Calu3 (cell line): ENCODE measurements around the gene SLC41A3. TPM values are rescaled to one million over a fixed set of nuclear protein-coding genes. Genes with fewer than 3 reads are reported as not detected.

ENCODE experiments used
- BruUV-seq: library from RNA; stranded (reverse); fragments of 400-500 nt; replicated peaks from 2 replicates; lab custom pipeline; 2021; lab: Mats Ljungman, UMichigan
- CTCF ChIA-PET: fragments of 300-600 bp; sonication (Branson Sonifier 250); formaldehyde crosslinking; loops from one replicate; lab custom pipeline; 2022; ENCODE audit warnings: antibody characterized with exemption; lab: Charles Lee
- DNase-seq: peaks from one replicate; pipeline ENCODE4 v3.0.0; 2022
- H3K27ac Mint-ChIP-seq: one replicate; pipeline ENCODE4 v1.8.0; 2022; ENCODE audit warnings: mixed read lengths; ENCODE audit not compliant: unreplicated experiment
- H3K27me3 Mint-ChIP-seq: one replicate; pipeline ENCODE4 v1.8.0; 2022; ENCODE audit warnings: mixed read lengths; ENCODE audit not compliant: unreplicated experiment
- H3K36me3 Mint-ChIP-seq: one replicate; pipeline ENCODE4 v1.8.0; 2022; ENCODE audit warnings: mild to moderate bottlenecking, moderate library complexity, mixed read lengths; ENCODE audit not compliant: insufficient read depth, unreplicated experiment
- H3K4me1 Mint-ChIP-seq: one replicate; pipeline ENCODE4 v1.8.0; 2022; ENCODE audit warnings: mild to moderate bottlenecking, low read depth, mixed read lengths; ENCODE audit not compliant: unreplicated experiment
- H3K4me3 Mint-ChIP-seq: one replicate; pipeline ENCODE4 v1.8.0; 2022; ENCODE audit warnings: mild to moderate bottlenecking, low read depth, moderate library complexity, mixed read lengths; ENCODE audit not compliant: unreplicated experiment
- H3K9me3 Mint-ChIP-seq: one replicate; pipeline ENCODE4 v1.8.0; 2022; ENCODE audit warnings: low read depth, mixed read lengths; ENCODE audit not compliant: unreplicated experiment
- CTCF ChIP-seq: fragments of 200-600 bp; IDR thresholded peaks from one replicate; pipeline ENCODE4 v1.8.0; 2022; ENCODE audit warnings: antibody characterized with exemption; ENCODE audit not compliant: unreplicated experiment
- intact Hi-C: fragments of 100-400 bp; cut with micrococcal nuclease; formaldehyde crosslinking; loops from one replicate; pipeline ENCODE4 v1.10.0; 2022; ENCODE audit not compliant: unreplicated experiment
- total RNA-seq: library from RNA; stranded (reverse); gene quantifications from 2 replicates; pipeline ENCODE4 v1.2.3, GENCODE V29; 2022

Gene SLC41A3
- total RNA-seq, 1 experiment from 2014 or later: 101 TPM

- Mint-ChIP-seq H3K9me3 (no peaks in the 10 kb centered on the region), H3K27me3 (no peaks in the 10 kb centered on the region), H3K27ac (no peak overlapping the region), H3K4me1 (no peaks in the 10 kb centered on the region), H3K4me3 (no peak overlapping the region), H3K36me3 (no peaks in the 10 kb centered on the region)
- intact Hi-C loops: no loop called here
- DNase-seq: no peak
- no TSS peak for BruUV-seq
- CTCF ChIA-PET: no interaction called here
- no peak for TF ChIP-seq CTCF
Observed at GRCh38 chr3:126013751-126014156, 70.2 kb downstream of the SLC41A3 start.

GRCh38 chr3:126009181-126009580 is 74.7 kb downstream of the SLC41A3 start:
- H3K36me3 Mint-ChIP-seq: no peaks in the 10 kb centered on the region
- intact Hi-C loops: no loop called here
- DNase-seq: no peak
- no peak overlapping the region for H3K27ac Mint-ChIP-seq
- H3K27me3 Mint-ChIP-seq: no peaks in the 10 kb centered on the region
- H3K4me3 Mint-ChIP-seq: no peak overlapping the region
- no peak for TF ChIP-seq CTCF
- H3K4me1 Mint-ChIP-seq: no peaks in the 10 kb centered on the region
- CTCF ChIA-PET: no interaction called here
- no peaks in the 10 kb centered on the region for H3K9me3 Mint-ChIP-seq
- BruUV-seq: no TSS peak

- BruUV-seq: no TSS peak
Observed at GRCh38 chr3:126008219-126008618, 75.7 kb downstream of the SLC41A3 start.

GRCh38 chr3:126005951-126006350 is 78.0 kb downstream of the SLC41A3 start:
- no peak for TF ChIP-seq CTCF
- intact Hi-C loops: no loop called here
- Mint-ChIP-seq H3K27me3 (no peaks in the 10 kb centered on the region), H3K27ac (no peak overlapping the region), H3K9me3 (peaks cover 5% of the 10 kb centered on the region), H3K36me3 (no peaks in the 10 kb centered on the region), H3K4me1 (no peaks in the 10 kb centered on the region), H3K4me3 (no peak overlapping the region)
- DNase-seq: no peak
- CTCF ChIA-PET: no interaction called here
- BruUV-seq: no TSS peak

More at GRCh38 chr3:126008219-126008618, 75.7 kb downstream of the SLC41A3 start:
- intact Hi-C loops: no loop called here
- no peaks in the 10 kb centered on the region for H3K27me3 Mint-ChIP-seq
- no peaks in the 10 kb centered on the region for H3K9me3 Mint-ChIP-seq
- TF ChIP-seq CTCF: no peak
- H3K36me3 Mint-ChIP-seq: no peaks in the 10 kb centered on the region
- no peak overlapping the region for H3K4me3 Mint-ChIP-seq
- no peak overlapping the region for H3K27ac Mint-ChIP-seq
- H3K4me1 Mint-ChIP-seq: no peaks in the 10 kb centered on the region
- CTCF ChIA-PET: no interaction called here
- no peak for DNase-seq
